BLaER1 (cell line): ENCODE data around the gene TERB1.

Source experiments
- H3K27ac ChIP-seq: shearing (Covaris generic); formaldehyde crosslinking; 2 replicates; pipeline ENCODE4 v1.8.1; 2022
- H3K27me3 ChIP-seq: shearing (Covaris generic); formaldehyde crosslinking; 2 replicates; pipeline ENCODE4 v1.8.1; 2022
- H3K36me3 ChIP-seq: shearing (Covaris generic); formaldehyde crosslinking; 2 replicates; pipeline ENCODE4 v1.8.1; 2022
- H3K4me1 ChIP-seq: shearing (Covaris generic); formaldehyde crosslinking; 2 replicates; pipeline ENCODE4 v1.8.1; 2022
- H3K4me2 ChIP-seq: shearing (Covaris generic); formaldehyde crosslinking; 2 replicates; pipeline ENCODE4 v1.8.1; 2022
- H3K4me3 ChIP-seq: shearing (Covaris generic); formaldehyde crosslinking; 2 replicates; pipeline ENCODE4 v1.8.1; 2022
- H3K9ac ChIP-seq: shearing (Covaris generic); formaldehyde crosslinking; 2 replicates; pipeline ENCODE4 v1.8.1; 2022
- H3K9me3 ChIP-seq: shearing (Covaris generic); formaldehyde crosslinking; 2 replicates; pipeline ENCODE4 v1.8.1; 2022
- H4K20me1 ChIP-seq: shearing (Covaris generic); formaldehyde crosslinking; 2 replicates; pipeline ENCODE4 v1.8.1; 2022
- Cebpa-rat ChIP-seq: shearing (Covaris generic); IDR thresholded peaks from 2 replicates; pipeline ENCODE4 v1.8.1; 2022

TERB1 gene

GRCh38 chr16:66735891-66736290, 65.5 kb downstream of the TERB1 start:
- H3K36me3 ChIP-seq = peaks cover 100% of the 10 kb centered on the region
- H3K4me2 ChIP-seq = no peak overlapping the region
- no peak overlapping the region for H3K27ac ChIP-seq
- no peaks in the 10 kb centered on the region for H3K9me3 ChIP-seq
- no peak for TF ChIP-seq Cebpa-rat
- H3K9ac ChIP-seq = no peak overlapping the region
- no peak overlapping the region for H3K4me3 ChIP-seq
- H3K27me3 ChIP-seq = no peaks in the 10 kb centered on the region
- peaks cover 49% of the 10 kb centered on the region for H4K20me1 ChIP-seq
- no peaks in the 10 kb centered on the region for H3K4me1 ChIP-seq

- Histone ChIP-seq H4K20me1 (peaks cover 26% of the 10 kb centered on the region), H3K36me3 (peaks cover 98% of the 10 kb centered on the region), H3K27ac (no peak overlapping the region), H3K9ac (no peak overlapping the region), H3K4me3 (no peak overlapping the region), H3K4me2 (no peak overlapping the region), H3K9me3 (no peaks in the 10 kb centered on the region), H3K27me3 (no peaks in the 10 kb centered on the region), H3K4me1 (peaks cover 10% of the 10 kb centered on the region)
- TF ChIP-seq Cebpa-rat = no peak
Observed at GRCh38 chr16:66731101-66731500, 70.3 kb downstream of the TERB1 start.

GRCh38 chr16:66728804-66729203, 72.6 kb downstream of the TERB1 start:
- Histone ChIP-seq H3K9me3 (no peaks in the 10 kb centered on the region), H3K4me1 (peaks cover 10% of the 10 kb centered on the region), H3K9ac (no peak overlapping the region), H3K27ac (no peak overlapping the region), H3K36me3 (peaks cover 98% of the 10 kb centered on the region), H3K4me2 (no peak overlapping the region), H3K27me3 (no peaks in the 10 kb centered on the region), H4K20me1 (peaks cover 26% of the 10 kb centered on the region), H3K4me3 (no peak overlapping the region)
- TF ChIP-seq Cebpa-rat = no peak

GRCh38 chr16:66728117-66728787, 73.1 kb downstream of the TERB1 start:
- no peak overlapping the region for H3K4me2 ChIP-seq
- H3K27me3 ChIP-seq = no peaks in the 10 kb centered on the region
- H3K36me3 ChIP-seq = peaks cover 98% of the 10 kb centered on the region
- TF ChIP-seq Cebpa-rat = no peak
- H3K9ac ChIP-seq = no peak overlapping the region
- H3K4me3 ChIP-seq = no peak overlapping the region
- peaks cover 10% of the 10 kb centered on the region for H3K4me1 ChIP-seq
- H4K20me1 ChIP-seq = peaks cover 26% of the 10 kb centered on the region
- no peaks in the 10 kb centered on the region for H3K9me3 ChIP-seq
- no peak overlapping the region for H3K27ac ChIP-seq

GRCh38 chr16:66720766-66721165, 80.6 kb downstream of the TERB1 start:
- H3K4me2 ChIP-seq = no peak overlapping the region
- no peak overlapping the region for H3K4me3 ChIP-seq
- H3K27me3 ChIP-seq = no peaks in the 10 kb centered on the region
- no peaks in the 10 kb centered on the region for H3K9me3 ChIP-seq
- H3K9ac ChIP-seq = no peak overlapping the region
- peaks cover 88% of the 10 kb centered on the region for H3K36me3 ChIP-seq
- TF ChIP-seq Cebpa-rat = no peak
- H4K20me1 ChIP-seq = no peaks in the 10 kb centered on the region
- no peak overlapping the region for H3K27ac ChIP-seq
- no peaks in the 10 kb centered on the region for H3K4me1 ChIP-seq

GRCh38 chr16:66719246-66719645, 82.1 kb downstream of the TERB1 start:
- H4K20me1 ChIP-seq = no peaks in the 10 kb centered on the region
- H3K9me3 ChIP-seq = no peaks in the 10 kb centered on the region
- peaks cover 72% of the 10 kb centered on the region for H3K36me3 ChIP-seq
- H3K4me3 ChIP-seq = no peak overlapping the region
- no peaks in the 10 kb centered on the region for H3K27me3 ChIP-seq
- H3K4me1 ChIP-seq = peaks cover 10% of the 10 kb centered on the region
- no peak overlapping the region for H3K27ac ChIP-seq
- no peak for TF ChIP-seq Cebpa-rat
- no peak overlapping the region for H3K4me2 ChIP-seq
- H3K9ac ChIP-seq = no peak overlapping the region

- no peak for TF ChIP-seq Cebpa-rat
Observed at GRCh38 chr16:66717776-66718175, 83.6 kb downstream of the TERB1 start.

GRCh38 chr16:66717112-66717675, 84.2 kb downstream of the TERB1 start:
- Histone ChIP-seq H3K27ac (no peak overlapping the region), H3K27me3 (no peaks in the 10 kb centered on the region), H3K9me3 (peaks cover 3% of the 10 kb centered on the region), H3K9ac (no peak overlapping the region), H3K4me2 (no peak overlapping the region), H3K36me3 (peaks cover 52% of the 10 kb centered on the region), H3K4me1 (peaks cover 28% of the 10 kb centered on the region), H4K20me1 (no peaks in the 10 kb centered on the region), H3K4me3 (no peak overlapping the region)
- TF ChIP-seq Cebpa-rat = no peak

More at GRCh38 chr16:66717776-66718175, 83.6 kb downstream of the TERB1 start:
- Histone ChIP-seq H3K9ac (no peak overlapping the region), H3K4me3 (no peak overlapping the region), H3K9me3 (no peaks in the 10 kb centered on the region), H3K27me3 (no peaks in the 10 kb centered on the region), H4K20me1 (no peaks in the 10 kb centered on the region), H3K27ac (no peak overlapping the region), H3K36me3 (peaks cover 58% of the 10 kb centered on the region), H3K4me2 (no peak overlapping the region), H3K4me1 (peaks cover 25% of the 10 kb centered on the region)

- Histone ChIP-seq H3K4me2 (peak overlapping the region; percentile 65; the same call in 1 of the 2 replicates), H4K20me1 (no peaks in the 10 kb centered on the region), H3K4me1 (peaks cover 28% of the 10 kb centered on the region), H3K9me3 (peaks cover 14% of the 10 kb centered on the region), H3K27me3 (no peaks in the 10 kb centered on the region), H3K9ac (no peak overlapping the region), H3K27ac (peak overlapping the region; percentile 21; the same call in 1 of the 2 replicates), H3K36me3 (peaks cover 29% of the 10 kb centered on the region), H3K4me3 (no peak overlapping the region)
- TF ChIP-seq Cebpa-rat = no peak
Observed at GRCh38 chr16:66714654-66715307, 86.6 kb downstream of the TERB1 start.

GRCh38 chr16:66714062-66714461, 87.3 kb downstream of the TERB1 start:
- no peak overlapping the region for H3K9ac ChIP-seq

More at GRCh38 chr16:66714062-66714461, 87.3 kb downstream of the TERB1 start:
- Histone ChIP-seq H3K27me3 (no peaks in the 10 kb centered on the region), H4K20me1 (no peaks in the 10 kb centered on the region), H3K9me3 (peaks cover 14% of the 10 kb centered on the region), H3K4me2 (peak overlapping the region; percentile 65), H3K4me1 (peaks cover 28% of the 10 kb centered on the region), H3K36me3 (peaks cover 22% of the 10 kb centered on the region), H3K4me3 (no peak overlapping the region), H3K27ac (peak overlapping the region; percentile 21; the same call in 1 of the 2 replicates)
- TF ChIP-seq Cebpa-rat = no peak
